AG10803 (cell line): ENCODE data around the gene TCERG1L.

Experiments used
- DNase-seq: peaks from one replicate; pipeline ENCODE4 v3.0.0; 2010; ENCODE audit warnings: low read depth
- H3K4me3 ChIP-seq: 2 replicates; pipeline ENCODE4 v1.5.1; 2011; ENCODE audit warnings: mild to moderate bottlenecking, low read length, control low read depth
- TF ChIP-seq, protein P1 (sequence below): conservative IDR thresholded peaks from 2 replicates; pipeline ENCODE4 v1.5.1; 2011; ENCODE audit warnings: mild to moderate bottlenecking, low read length, control low read depth, inconsistent platforms

The TCERG1L gene

DNA sequence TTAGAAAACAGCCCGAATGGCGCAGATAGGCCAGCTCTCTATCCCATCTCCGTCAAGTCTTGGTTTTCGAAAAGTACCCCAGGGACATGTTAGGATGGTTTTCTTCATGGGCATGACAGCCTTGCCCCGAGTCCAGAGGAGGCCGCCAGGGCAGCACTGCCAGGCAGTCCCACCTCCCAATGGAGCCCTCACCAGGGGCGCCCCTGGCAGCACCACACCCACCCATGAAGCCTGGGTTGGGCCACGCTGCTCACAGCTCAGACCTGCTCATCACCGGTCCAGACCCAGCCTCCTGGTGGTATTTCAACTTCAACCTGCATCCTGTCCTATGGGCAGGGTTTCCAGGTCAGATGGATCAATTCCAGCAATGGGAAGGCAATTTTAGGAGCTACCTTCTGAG lies 53.3 kb downstream of the TCERG1L start:
- TF ChIP-seq, protein P1, sequence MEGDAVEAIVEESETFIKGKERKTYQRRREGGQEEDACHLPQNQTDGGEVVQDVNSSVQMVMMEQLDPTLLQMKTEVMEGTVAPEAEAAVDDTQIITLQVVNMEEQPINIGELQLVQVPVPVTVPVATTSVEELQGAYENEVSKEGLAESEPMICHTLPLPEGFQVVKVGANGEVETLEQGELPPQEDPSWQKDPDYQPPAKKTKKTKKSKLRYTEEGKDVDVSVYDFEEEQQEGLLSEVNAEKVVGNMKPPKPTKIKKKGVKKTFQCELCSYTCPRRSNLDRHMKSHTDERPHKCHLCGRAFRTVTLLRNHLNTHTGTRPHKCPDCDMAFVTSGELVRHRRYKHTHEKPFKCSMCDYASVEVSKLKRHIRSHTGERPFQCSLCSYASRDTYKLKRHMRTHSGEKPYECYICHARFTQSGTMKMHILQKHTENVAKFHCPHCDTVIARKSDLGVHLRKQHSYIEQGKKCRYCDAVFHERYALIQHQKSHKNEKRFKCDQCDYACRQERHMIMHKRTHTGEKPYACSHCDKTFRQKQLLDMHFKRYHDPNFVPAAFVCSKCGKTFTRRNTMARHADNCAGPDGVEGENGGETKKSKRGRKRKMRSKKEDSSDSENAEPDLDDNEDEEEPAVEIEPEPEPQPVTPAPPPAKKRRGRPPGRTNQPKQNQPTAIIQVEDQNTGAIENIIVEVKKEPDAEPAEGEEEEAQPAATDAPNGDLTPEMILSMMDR: no peak

DNA sequence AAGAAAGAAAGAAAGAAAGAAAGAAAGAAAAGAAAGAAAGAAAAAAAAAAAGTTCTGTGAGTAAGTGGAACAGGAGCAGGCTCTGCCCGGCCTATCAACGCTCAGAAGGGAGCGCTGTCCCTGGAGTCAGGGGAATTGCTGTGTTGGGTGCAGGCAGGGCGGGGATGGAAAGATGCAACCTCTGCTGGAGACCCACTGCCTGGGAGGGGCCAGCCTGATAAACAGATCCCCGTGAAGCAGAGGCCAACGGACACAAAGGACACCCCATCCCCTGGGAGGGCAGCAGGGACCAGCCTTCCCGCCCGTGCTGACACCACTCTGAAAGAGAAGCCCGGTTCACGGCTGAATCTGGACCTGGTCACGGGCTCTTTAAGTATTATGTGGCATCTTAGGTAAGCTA lies 54.5 kb downstream of the TCERG1L start:
- DNase-seq: no peak
- H3K4me3 ChIP-seq: no peak overlapping the region
- TF ChIP-seq, protein P1: no peak

More for the DNA sequence above, 53.3 kb downstream of the TCERG1L start:
- DNase-seq: no peak
- H3K4me3 ChIP-seq: no peak overlapping the region

DNA sequence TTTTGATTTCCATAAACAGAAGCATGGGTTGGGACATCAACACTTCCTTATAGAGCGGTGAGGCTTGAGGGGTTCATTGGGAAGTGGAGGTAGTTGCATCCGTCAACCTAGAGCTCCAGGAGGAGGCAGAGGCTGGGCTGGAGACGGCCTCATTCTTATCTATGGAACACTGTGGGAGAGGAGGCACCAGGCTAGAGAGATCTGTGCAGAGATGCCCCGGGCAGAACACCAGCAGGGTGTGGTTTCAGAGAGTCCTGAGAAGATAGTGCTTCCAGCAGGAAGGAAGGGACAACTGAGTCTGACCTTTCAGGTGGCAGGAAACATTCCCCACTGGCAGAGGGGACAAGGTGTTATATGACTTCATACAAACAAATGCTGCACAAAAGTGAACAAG lies 56.7 kb downstream of the TCERG1L start:
- no peak overlapping the region for H3K4me3 ChIP-seq
- DNase-seq: no peak
- TF ChIP-seq, protein P1: no peak

DNA sequence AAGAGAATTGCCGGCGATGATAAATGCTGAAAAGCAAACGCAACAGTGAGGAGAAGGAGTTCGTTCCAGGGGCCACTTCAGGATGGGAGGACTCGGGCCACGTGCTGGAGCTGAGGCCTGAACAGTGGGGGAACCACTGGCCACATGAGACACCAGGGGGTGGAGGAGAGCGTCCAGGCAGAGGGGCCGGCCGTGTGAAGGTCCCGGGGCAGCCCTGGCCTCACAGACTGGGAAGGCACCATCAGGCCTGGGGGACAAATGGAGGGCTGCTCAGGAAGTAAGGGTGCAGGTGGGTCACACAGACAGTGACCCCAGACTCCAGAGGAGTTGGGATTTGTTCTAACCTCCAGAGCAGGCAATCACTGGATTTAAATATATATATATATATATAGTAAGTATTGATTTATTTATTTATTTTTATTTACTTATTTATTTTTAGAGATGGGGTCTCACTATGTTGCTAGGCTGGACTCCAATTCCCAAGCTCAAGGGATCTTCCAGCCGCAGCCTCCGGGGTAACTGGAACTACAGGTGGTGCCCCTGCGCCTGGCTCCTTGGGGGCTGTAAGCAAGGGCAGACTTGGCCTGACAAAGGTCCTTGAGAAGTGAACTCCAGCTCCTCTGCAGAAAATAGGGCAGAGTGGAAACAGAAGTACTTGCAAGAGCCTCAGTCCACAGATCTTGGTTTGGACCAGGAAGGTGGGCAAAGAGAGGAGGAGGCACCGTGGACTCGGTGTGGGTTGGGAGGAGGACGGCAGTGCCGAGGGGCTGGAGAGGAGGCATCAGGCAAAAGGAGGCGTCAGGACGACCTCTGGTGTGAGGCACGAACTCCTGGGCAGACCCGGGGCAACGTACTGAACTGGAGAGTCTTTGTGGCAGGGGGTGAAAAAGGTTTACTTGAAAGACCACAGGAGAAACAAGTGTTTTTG lies 57.3 kb downstream of the TCERG1L start:
- no peak for DNase-seq
- H3K4me3 ChIP-seq: no peak overlapping the region
- TF ChIP-seq, protein P1: no peak

DNA sequence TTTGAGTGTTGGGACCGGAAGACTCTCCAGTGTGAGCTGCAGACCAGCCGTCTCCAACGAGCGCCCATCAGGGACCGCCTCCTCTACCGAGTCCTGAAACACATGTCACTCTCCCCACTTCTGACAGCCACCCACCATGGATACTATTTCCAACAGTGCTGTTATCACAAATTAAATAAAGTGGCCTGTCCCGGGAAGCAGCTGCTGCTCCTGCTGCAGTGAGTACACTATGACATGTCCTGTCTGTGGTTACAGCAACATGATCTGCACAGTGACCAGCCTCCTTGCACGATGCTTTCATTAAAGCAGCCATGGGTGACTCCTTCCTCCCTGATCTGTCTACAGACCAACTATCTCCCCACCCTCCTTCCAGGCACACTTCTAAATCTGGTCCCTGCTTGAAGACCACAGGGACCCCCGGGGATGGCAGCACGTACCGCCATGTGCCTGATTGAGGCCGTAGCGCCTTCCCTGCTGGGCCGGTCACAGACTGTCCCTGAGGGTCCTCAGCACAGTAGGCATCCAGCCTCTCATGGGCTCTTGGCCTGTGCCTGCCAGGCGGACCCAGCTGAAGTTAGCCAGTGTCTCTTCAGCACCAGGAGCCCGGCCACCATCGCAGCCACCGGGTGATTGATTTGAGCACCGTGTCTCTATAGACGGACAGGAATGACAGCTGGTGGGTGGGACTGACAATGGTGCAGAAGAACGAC lies 58.8 kb downstream of the TCERG1L start:
- no peak for DNase-seq
- TF ChIP-seq, protein P1: no peak

DNA sequence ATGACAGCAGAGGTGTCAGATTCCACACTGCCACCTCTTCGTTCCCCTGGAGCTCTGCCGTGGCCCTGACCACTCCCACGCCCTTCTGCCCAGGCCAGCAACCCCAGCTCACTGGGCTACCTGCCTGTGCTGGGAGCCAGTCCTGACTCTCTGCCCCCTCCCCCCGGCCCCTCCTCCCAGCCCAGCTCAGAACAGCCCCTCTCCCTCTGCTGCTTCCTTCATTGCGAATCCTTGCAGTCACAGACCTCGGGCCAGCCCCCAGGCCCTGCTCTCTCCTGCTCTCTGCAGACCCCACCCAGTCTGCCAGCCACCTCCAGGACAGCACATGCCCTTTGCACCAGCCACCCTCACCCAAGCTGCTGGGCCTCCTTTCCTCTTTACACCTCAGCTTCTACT lies 60.4 kb downstream of the TCERG1L start:
- no peak overlapping the region for H3K4me3 ChIP-seq

More for the DNA sequence above, 58.8 kb downstream of the TCERG1L start:
- H3K4me3 ChIP-seq: no peak overlapping the region

More for the DNA sequence above, 60.4 kb downstream of the TCERG1L start:
- DNase-seq: no peak
- TF ChIP-seq, protein P1: no peak
